CD4-positive, alpha-beta T cell treated with Interleukin-15 for 4 hours (primary cell): Measurements from ENCODE around the gene NAALAD2.
"Not testable (repeated sequence)": the region's sequence is repeated elsewhere in the genome, so short reads cannot be mapped to it uniquely, and the experiment has no call there.

Experiments
- DNase-seq: peaks from one replicate; pipeline ENCODE4 v3.0.0-alpha.2; 2020; ENCODE audit warnings: low spot score

NAALAD2 gene

DNA sequence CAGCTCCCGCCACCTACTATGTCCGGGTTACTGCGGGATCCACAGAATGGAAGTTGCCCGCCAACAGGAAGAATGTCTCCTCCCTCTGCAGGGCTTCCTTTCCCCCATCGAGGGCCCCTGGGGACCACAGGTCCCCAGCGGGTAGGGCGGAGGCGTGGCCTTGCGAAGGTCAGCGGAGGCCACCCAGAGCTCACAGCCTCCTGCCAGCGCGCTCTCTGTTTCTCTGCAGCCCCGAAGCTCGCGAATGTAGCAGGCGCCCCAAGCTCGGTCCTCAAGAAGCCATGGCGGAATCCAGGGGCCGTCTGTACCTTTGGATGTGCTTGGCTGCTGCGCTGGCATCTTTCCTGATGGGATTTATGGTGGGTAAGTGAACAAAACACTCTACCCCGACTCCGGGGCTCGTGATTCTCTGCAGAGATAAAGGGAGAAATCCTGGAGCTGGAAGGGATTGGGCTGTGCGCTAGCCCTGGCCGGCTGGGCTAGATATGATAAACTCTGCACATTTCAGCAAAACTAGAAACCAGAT lies at the start of gene NAALAD2:
Gene NAALAD2, plus strand, starts transcription at position 186 of the 526 bp plus-strand sequence. Its CDS starts 96 bp downstream, at position 282.
- DNase-seq: no peak

DNA sequence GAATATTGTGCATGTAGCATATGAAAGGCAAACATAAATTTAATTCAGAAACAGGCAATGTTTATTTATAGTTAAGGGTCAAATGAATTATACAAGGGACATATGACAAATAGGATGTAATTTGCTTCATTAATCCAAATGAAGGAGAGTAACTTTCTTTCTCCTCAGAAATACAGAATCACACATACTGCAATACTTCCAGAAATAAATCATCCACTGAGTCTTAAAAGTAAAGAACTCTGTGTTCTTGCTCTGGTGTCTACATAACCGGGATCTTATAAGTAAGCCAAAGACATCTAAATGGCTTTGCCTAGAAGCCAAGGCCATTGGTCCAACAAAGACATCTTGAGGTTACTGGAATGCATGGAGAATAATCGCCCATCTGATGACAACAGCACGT lies 48.8 kb upstream of the NAALAD2 start, which contains the start of gene UBTFL1:
Gene UBTFL1, plus strand, starts transcription at position 301 of the 400 bp plus-strand sequence. Its CDS starts 0 bp downstream, at position 301.
- DNase-seq: not testable (repeated sequence)

DNA sequence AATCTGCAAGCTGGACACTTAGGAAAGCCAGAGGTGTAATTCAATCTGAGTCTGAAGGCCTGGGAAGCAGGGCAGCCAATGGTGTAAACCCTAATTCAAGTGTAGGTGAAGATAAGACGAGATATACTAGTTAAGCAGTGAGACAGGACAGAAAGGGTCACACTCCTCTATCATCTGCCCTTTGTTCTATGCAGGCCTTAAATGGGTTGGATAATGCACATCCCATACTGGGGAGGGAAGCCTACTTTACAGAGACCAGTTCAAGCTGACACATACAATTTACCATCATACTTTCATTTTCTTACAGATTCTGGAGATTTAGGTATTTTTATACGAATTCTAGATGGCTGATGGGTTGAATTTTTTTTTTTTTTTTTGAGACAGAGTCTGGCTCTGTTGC lies 45.7 kb upstream of the NAALAD2 start:
- not testable (repeated sequence) for DNase-seq

DNA sequence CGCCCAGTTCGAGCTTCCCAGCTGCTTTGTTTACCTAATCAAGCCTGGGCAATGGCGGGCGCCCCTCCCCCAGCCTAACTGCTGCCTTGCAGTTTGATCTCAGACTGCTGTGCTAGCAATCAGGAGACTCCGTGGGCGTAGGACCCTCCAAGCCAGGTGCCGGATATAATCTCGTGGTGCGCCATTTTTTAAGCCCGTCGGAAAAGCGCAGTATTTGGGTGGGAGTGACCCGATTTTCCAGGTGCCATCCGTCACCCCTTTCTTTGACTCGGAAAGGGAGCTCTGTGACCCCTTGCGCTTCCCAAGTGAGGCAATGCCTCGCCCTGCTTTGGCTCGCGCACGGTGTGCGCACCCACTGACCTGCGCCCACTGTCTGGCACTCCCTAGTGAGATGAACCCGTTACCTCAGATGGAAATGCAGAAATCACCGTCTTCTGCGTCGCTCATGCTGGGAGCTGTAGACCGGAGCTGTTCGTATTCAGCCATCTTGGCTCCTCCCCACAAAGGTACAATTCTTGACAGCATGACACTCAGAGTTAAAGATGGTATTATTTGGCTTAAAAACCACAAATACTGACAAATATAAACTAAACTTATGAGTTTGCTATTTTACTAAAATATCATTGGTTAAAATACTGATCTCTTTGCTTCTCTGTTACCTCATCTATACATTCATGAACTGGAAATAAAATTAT lies 39.1 kb upstream of the NAALAD2 start:
- DNase-seq: not testable (repeated sequence)

DNA sequence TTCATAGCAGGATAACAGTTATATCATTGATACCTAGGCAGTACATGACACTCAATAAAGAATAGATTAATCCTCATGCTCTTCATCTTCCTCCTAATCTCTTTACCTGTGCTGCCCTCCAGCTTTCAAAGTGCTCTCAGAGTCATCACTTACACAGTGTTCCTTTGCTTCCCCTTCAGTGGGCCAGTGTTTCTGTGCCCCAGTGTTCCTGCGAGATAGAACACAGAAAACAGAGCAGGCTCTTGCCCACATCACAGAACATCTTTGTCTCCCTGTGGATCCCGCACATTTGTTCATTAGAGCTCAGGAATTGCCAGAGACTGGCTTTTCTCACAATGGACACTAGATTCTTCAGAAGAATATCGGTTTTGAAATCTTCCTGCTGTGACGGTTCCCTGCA lies 36.2 kb upstream of the NAALAD2 start:
- not testable (repeated sequence) for DNase-seq

DNA sequence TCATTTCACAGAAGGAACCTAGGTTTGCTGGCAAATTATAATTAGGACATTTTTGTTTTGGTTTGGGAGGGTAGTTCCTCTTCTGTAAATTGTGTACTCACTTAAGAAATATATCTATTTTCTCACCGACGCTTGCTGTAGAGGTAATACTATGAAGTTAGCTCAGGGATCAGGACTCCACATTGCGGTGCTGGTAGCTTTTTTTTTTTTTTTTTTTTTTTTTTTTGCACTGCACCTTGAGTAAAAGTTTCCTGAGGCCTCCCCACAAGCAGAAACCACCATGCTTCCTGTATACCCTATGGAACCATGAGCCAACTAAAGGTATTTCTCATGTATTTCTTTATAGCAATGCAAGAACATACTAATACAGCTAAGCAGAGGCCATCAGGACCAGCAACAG lies 34.0 kb upstream of the NAALAD2 start:
- DNase-seq: no peak

DNA sequence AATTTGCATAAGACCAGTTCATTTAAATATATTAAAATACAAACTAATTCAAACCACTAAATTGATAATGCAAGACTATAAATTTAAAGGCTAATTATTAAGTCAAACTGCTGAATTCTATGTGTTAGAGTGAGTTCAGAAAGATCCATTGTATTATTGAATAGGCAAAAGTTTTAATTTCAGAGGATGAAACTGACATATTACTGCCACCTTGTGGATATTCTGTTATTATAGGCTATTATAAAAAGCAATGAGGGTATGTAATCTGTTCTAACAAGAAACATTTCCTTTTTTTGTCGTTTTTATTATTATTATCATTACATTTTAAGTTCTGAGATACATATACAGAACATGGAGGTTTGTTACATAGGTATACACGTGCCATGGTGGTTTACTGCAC lies 20.9 kb upstream of the NAALAD2 start:
- DNase-seq: no peak

DNA sequence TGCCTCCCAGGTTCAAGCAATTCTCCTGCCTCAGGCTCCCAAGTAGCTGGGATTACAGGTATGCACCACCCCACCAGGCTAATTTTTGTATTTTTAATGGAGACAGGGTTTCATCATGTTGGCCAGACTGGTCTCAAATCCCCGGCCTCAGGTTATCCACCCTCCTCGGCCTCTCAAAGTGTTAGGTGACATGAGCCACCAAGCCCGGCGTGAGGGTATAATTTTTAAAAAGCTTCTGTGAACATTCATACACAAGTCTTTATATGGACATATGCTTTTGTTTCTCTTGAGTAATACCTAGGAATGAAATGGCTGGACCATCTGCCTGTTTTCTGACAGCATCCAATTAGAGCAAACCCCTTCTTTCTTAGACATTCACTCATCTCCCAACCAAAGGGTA lies 14.3 kb upstream of the NAALAD2 start:
- DNase-seq: no peak

DNA sequence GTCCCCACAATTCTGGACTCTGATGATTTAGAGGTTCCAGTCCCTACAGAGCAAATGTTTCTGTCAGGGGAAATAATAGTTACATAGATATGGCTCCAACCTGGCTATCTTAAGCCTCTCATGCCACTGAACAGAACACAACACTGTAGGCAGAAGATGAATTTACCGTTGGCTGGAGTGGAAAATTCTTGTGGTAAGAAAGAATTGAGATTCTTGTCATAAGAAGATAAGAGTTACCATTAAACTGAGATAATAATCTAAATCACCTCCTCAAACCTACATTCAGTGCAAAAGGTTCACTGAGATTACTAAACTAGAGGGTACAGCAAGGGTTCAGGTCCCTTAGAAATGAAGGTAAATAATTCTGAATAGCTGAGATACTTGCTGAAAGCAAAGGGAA lies 10.1 kb upstream of the NAALAD2 start:
- DNase-seq: no peak

DNA sequence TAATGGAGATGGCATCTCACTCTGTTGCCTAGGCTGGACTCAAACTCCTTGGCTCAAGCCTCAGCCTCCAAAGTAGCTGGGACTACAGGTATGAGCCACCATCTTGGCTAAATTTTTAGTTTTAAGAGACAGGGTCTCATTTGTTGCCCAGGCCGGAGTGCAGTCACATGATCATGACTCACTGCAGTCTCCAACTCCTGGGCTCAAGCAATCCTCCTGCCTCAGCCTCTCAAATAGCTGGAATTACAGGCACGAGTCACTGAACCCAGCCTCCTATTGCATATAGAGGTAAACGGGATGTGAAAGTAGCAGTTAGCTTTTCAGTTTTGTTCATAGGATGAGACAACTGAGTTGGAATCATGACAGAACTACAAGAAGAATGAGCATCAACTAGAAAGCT lies 9.5 kb upstream of the NAALAD2 start:
- DNase-seq: no peak

DNA sequence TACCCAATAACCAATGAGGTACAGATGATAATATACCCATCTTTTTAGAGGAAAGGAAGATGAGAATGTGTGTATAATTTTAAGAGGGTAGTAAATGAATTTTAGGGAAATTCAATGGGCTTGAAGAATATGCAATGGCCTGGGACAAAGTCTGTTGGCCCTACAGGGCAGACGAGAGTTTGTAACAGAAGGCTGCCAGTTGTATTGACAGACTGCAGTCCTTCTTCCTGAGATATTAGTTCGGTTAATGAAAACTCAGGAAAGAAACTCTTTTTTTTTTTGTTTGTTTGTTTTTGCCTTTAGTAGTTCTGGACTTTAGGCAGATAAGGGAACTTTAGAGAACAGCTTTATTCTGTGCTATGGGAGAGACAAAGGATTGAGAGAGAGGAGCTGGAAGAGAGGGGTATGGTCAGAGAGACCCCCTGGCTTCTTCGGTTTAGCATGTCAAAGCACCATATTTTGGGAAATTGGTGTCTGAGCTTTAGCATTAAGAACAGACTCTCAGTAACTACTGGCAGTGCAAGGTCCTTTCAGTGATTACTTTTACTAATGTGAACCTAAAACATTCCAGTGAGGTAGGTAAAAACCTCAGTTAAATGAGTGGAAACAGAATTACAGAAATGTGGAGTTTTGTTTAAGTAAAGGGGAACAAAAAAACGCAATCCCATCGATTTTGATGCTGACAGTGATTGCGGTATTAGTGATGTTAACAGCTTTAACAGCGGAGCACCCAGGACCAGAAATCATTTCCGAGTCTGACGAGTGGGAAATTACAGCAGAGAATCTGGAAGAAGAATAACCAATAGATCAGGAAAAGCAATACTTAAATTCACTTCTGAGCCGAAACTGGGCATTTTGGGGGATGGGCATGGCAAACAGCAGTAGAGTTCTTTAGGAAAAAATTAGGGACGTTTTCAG lies 644 bp upstream of the NAALAD2 start:
- DNase-seq: no peak

DNA sequence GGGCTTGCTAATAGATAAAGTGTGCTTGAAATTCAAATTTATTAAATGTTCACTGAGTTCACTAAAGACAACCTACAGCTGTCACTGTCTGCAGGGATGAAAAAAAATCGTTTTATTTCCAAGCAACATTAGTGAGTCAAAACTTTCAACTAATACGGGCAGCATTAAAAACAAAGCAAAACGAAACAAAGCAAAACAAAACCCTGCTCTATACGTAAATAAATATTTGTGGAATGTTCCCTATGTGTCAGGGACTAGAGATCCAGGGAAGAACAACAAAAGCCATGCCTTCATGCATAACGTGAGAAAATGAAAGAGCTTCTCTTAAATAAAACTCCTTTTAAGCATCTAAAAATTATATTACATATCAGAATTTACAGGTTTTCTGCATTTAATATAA lies 553 bp downstream of the NAALAD2 start:
- no peak for DNase-seq

DNA sequence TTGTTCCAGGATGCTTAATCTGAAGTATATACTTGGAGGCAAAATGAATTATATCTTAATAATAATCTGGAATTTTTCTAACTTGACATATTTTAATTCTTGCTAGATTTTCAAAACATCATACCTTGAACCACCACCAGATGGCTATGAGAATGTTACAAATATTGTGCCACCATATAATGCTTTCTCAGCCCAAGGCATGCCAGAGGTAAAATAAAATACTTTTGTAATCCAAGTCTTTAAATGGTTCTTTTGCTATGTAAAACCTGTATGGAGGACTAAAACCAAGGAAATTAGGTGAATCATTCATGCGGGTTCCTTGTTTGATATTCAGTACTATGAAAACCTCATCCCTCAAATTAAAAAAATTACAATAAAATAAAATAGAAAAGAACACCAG lies 14.4 kb downstream of the NAALAD2 start:
- DNase-seq: no peak

DNA sequence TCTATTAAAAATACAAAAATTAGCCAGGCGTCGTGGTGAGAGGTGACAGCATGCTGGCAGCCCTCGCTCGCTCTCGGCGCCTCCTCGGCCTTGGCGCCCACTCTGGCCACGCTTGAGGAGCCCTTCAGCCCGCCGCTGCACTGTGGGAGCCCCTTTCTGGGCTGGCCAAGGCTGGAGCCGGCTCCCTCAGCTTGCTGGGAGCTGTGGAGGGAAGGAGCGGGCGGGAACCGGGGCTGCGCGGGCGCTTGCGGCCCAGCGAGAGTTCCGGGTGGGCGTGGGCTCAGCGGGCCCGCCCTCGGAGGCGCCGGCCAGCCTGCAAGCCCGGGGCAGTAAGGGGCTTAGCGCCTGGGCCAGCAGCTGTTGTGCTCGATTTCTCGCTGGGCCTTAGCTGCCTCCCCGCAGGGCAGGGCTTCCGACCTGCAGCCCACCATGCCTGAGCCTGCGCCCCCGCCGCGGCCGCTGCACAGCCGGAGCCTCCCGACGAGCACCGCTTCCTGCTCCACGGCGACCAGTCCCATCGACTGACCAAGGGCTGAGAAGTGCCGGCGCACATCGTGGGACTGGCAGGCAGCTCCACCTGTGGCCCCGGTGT lies 32.6 kb downstream of the NAALAD2 start:
- not testable (repeated sequence) for DNase-seq

DNA sequence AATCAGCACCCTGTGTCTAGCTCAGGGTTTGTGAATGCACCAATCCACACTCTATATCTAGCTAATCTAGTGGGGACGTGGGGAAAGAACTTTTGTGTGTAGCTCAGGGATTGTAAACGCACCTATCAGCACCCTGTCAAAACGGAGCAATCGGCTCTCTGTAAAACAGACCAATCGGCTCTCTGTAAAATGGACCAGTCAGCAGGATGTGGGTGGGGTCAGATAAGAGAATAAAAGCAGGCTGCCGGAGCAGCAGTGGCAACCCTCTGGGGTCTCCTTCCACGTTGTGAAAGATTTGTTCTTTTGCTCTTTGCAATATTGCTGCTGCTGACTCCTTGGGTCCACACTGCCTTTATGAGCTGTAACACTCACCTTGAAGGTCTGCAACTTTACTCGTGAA lies 33.2 kb downstream of the NAALAD2 start:
- DNase-seq: not testable (repeated sequence)

DNA sequence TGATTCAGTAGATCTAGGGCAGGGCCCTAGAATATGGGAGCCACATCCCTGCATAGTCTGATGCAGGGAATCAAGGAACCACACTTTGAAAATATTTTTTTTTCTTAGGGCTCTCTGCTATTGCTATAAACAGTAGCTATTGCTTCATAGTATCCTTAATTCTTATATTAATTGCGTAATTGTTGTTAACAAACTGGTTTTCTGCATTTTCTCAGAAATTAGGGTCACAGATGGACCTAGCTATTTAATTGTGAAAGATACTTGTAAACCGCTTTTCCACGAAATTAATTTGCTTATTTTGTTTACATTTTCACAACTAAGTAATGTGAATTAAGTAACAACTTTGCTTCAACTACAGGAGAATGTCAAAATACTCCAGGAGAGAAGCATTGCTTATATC lies 34.1 kb downstream of the NAALAD2 start:
- DNase-seq: no peak

DNA sequence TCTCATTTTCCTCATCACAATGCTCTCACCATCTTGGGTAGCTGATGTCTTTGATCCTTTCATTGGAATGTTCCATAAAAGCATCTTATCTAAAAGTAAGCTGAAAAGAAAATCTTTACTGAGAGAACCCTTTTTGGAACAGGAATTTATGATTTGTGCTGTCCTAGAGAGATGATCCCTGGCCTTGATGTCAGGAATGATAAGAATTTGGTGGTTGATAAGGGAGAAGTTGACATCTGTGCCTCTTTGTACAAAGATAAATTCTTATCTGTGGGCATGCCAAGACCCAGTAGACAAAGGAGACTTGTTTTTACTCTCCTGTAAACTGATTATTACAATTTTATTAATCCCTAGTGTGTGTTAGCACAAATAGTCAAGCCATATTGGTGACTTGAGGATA lies 36.9 kb downstream of the NAALAD2 start:
- no peak for DNase-seq

DNA sequence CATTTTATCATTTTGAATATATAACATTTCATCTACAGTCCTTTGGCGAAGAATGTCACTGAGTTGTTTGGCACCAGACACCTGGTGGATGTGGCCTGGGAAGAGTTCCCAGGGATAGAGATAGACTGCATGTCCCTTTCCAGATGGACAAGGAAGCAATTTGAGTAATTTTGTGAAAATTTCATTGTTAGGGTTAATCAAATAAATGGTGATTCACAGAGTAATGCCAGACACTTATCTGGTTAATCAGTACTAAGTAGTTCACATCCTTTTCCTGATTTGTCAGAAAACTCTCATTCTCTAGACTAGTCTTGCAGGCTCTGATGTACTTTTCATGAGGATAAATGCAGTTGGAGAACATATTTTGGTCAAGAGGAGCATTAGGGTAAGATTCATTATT lies 41.6 kb downstream of the NAALAD2 start:
- DNase-seq: no peak

DNA sequence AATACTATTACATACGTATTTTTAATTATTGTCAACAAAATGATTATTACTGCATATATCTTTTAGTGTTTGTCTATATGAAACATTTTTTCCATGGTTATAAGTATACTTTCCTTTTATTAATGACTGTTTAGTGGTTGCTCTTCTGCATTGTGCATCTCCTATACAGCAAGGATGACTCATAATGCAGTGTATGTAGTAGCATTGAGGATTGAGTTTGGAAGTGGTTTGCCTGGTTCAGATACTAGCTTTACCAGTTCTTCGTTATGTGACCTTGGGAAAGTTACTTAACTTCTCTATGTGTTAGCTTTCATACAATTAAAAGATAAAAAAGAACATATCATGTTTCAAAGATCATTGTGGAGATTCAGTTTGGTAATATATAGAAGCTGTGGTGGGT lies 44.3 kb downstream of the NAALAD2 start:
- DNase-seq: no peak

DNA sequence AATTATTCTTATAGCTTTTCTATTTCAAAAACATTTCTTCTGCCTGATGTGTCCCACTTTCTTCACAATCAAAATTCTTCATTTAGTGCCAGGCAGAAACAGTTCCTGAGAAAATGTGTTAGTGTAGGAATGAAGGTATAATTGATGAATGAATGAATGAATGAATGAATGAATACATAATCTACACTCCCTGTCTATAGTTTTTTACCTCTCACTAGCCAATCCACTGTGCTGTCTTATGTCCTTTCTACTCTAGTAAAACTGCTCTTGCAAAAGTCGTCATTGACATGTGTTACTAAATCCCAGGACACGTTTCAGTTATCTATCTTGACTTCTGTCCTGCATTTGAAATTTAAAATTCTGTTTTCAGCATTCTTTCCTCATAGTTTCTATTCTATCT lies 45.5 kb downstream of the NAALAD2 start:
- no peak for DNase-seq

DNA sequence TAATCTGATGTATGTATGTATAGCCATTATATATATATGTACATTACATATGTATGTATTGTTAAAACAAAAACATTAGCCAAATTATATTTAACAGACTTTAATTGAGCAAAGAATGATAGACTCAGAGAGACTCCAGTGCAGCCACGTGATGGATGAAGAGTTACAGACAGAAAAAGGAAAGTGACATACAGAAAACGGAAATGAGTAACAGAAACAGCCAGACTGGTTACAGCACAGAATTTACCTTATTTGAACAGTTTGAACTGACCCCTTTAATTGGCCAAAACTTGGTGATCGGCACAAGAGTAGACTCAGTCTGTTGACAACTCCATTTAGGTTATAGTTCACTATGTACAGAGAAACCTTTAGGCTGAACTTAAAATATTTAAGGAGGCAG lies 53.4 kb downstream of the NAALAD2 start:
- DNase-seq: no peak

DNA sequence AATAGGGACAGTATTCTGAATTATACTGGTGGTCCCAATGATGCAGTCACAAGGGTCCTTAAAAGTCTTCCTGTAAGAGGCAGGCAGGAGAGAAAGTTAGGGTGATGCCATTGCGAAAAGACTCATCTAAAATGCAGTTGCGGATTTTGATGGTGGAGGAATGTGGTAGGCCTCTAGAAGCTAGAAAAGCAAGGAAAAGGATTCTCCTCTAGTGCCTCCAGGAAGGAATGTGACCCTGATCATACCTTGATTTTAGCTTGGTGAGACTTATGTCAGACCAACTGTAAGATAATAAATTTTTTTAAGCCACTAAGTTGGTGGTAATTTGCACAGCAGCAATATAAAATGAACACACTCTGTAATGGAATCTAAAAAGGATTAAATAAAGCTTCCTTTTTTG lies 54.5 kb downstream of the NAALAD2 start:
- DNase-seq: no peak
